ENCODE results near the gene KANSL2. TPM values are rescaled to one million over a fixed set of nuclear protein-coding genes. Genes with fewer than 3 reads are reported as not detected.

Gene KANSL2
- total and polyA plus RNA-seq, 9 of the 15 experiments (the other 6 are each of a cell fraction or from before 2014, with no cell fraction given): 41.1 to 89.8 (median 55.4) TPM

DNA sequence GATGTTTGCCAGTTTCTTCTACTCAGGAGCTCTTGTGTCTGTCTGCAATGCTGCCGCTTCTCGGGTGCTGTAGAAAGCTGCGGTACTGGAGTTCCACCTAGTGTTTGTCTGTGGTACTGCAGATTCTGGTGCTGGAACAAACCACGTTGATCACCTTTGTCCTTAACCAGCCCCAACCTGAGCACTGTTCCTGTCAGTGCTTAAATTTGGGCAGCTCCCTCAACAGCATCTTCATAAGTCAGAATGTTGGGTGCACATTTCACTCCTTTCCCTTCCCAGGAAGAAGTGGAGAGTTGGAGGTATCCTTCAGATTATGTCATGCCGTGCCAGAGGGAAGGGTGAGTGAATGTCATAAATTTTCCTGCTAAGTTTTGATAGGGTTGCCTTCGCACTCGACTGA is 63.5 kb downstream of the KANSL2 start (continued):
- TF ChIP-seq MEIS2 (IDR thresholded peaks at IDR 0.05; ENCODE audit: partially characterized antibody): no peak
- TF ChIP-seq, protein P1, sequence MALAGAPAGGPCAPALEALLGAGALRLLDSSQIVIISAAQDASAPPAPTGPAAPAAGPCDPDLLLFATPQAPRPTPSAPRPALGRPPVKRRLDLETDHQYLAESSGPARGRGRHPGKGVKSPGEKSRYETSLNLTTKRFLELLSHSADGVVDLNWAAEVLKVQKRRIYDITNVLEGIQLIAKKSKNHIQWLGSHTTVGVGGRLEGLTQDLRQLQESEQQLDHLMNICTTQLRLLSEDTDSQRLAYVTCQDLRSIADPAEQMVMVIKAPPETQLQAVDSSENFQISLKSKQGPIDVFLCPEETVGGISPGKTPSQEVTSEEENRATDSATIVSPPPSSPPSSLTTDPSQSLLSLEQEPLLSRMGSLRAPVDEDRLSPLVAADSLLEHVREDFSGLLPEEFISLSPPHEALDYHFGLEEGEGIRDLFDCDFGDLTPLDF (CRISPR knock-in tag; IDR thresholded peaks at IDR 0.05): no peak
- no peak for TF ChIP-seq SAFB (IDR thresholded peaks at IDR 0.05; ENCODE audit: borderline replicate concordance, low read depth, low read length)
- TF ChIP-seq ESRRB (CRISPR knock-in tag; IDR thresholded peaks at IDR 0.05; ENCODE audit: borderline replicate concordance): no peak
- no peak for TF ChIP-seq SNIP1 (IDR thresholded peaks at IDR 0.05; ENCODE audit: low read depth)
- no peak for TF ChIP-seq SMAD1 (IDR thresholded peaks at IDR 0.05; ENCODE audit: low read depth, low read length, partially characterized antibody)
- no peak for TF ChIP-seq ZNF239 (CRISPR knock-in tag; IDR thresholded peaks at IDR 0.05)
- TF ChIP-seq ZNF197 (CRISPR knock-in tag; IDR thresholded peaks at IDR 0.05; ENCODE audit: low read depth): no peak
- TF ChIP-seq, protein P2, sequence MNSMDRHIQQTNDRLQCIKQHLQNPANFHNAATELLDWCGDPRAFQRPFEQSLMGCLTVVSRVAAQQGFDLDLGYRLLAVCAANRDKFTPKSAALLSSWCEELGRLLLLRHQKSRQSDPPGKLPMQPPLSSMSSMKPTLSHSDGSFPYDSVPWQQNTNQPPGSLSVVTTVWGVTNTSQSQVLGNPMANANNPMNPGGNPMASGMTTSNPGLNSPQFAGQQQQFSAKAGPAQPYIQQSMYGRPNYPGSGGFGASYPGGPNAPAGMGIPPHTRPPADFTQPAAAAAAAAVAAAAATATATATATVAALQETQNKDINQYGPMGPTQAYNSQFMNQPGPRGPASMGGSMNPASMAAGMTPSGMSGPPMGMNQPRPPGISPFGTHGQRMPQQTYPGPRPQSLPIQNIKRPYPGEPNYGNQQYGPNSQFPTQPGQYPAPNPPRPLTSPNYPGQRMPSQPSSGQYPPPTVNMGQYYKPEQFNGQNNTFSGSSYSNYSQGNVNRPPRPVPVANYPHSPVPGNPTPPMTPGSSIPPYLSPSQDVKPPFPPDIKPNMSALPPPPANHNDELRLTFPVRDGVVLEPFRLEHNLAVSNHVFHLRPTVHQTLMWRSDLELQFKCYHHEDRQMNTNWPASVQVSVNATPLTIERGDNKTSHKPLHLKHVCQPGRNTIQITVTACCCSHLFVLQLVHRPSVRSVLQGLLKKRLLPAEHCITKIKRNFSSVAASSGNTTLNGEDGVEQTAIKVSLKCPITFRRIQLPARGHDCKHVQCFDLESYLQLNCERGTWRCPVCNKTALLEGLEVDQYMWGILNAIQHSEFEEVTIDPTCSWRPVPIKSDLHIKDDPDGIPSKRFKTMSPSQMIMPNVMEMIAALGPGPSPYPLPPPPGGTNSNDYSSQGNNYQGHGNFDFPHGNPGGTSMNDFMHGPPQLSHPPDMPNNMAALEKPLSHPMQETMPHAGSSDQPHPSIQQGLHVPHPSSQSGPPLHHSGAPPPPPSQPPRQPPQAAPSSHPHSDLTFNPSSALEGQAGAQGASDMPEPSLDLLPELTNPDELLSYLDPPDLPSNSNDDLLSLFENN (IDR thresholded peaks at IDR 0.05; ENCODE audit: low read depth in 2 of 2, low read length in 2 of 2): no peak
- TF ChIP-seq, protein P3, sequence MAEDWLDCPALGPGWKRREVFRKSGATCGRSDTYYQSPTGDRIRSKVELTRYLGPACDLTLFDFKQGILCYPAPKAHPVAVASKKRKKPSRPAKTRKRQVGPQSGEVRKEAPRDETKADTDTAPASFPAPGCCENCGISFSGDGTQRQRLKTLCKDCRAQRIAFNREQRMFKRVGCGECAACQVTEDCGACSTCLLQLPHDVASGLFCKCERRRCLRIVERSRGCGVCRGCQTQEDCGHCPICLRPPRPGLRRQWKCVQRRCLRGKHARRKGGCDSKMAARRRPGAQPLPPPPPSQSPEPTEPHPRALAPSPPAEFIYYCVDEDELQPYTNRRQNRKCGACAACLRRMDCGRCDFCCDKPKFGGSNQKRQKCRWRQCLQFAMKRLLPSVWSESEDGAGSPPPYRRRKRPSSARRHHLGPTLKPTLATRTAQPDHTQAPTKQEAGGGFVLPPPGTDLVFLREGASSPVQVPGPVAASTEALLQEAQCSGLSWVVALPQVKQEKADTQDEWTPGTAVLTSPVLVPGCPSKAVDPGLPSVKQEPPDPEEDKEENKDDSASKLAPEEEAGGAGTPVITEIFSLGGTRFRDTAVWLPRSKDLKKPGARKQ (CRISPR knock-in tag; IDR thresholded peaks at IDR 0.05): no peak

Data from K562 (cell line).